Loucy (cell line): Measurements from ENCODE around the gene CCNI.

Experiments
- CTCF ChIP-seq: fragments of 200-600 bp; sonication (generic); conservative IDR thresholded peaks from 2 replicates; pipeline ENCODE4 v1.5.1; 2014; ENCODE audit warnings: mild to moderate bottlenecking, antibody characterized with exemption, low read length
- EZH2phosphoT487 ChIP-seq: fragments of 200-600 bp; IDR thresholded peaks from 2 replicates; pipeline ENCODE4 v1.6.1; 2018; ENCODE audit warnings: antibody characterized with exemption, mild to moderate bottlenecking, moderate library complexity, borderline replicate concordance

- TF ChIP-seq CTCF (no peak), EZH2phosphoT487 (no peak)
These were observed 34.7 kb downstream of the CCNI start for GRCh38 chr4:77040854-77041725.
